ENCODE data around the gene DOCK7. TPM values are rescaled to one million over a fixed set of nuclear protein-coding genes. Genes with fewer than 3 reads are reported as not detected.

The DOCK7 gene
- total and polyA plus RNA-seq, 2 of the 13 experiments (the other 11 are each of a cell fraction or from before 2014, with no cell fraction given): 45.7 to 67.2 TPM

- Histone ChIP-seq H3K9ac (ENCODE audit: insufficient read depth, low read depth, low read length) (no peak overlapping the region), H3K4me3 (replicated peaks in 1 of 3; ENCODE audit: insufficient read depth in 1 of 3, low read depth in 2 of 3, low read length in 3 of 3) (no peak overlapping the region), H3K36me3 (replicated peaks in 1 of 2; ENCODE audit: control insufficient read depth in 1 of 2, insufficient read depth in 2 of 2, low read length in 2 of 2) (no peaks in the 10 kb centered on the region), H3K9me3 (ENCODE audit: low read length) (no peaks in the 10 kb centered on the region), H3K27ac (ENCODE audit: extremely low read length, insufficient read depth, low read length) (peak overlapping the region; percentile 17), H2AFZ (ENCODE audit: low read length) (no peak overlapping the region), H3K4me2 (ENCODE audit: low read depth, low read length) (no peak overlapping the region), H4K20me1 (ENCODE audit: insufficient read depth, low read length) (no peaks in the 10 kb centered on the region), H3K4me1 (ENCODE audit: insufficient read depth, low read length) (peaks cover 77% of the 10 kb centered on the region), H3K79me2 (ENCODE audit: insufficient read depth, low read length) (no peaks in the 10 kb centered on the region), H3K27me3 (ENCODE audit: control insufficient read depth in 1 of 2, insufficient read depth in 2 of 2, low read length in 2 of 2) (no peaks in the 10 kb centered on the region)
- DNase-seq (ENCODE audit: low spot score) (no peak), FAIRE-seq (no peak), ATAC-seq (no peak)
- WGBS (ENCODE audit: low lambda C conversion rate): 99% methylated on average over 5 of the region's 5 CpGs
- intact Hi-C loops (cut with micrococcal nuclease; ENCODE audit: unreplicated experiment) (no loop called here), in situ Hi-C loops (cut with HindIII; ENCODE audit: extremely low pct_ligation_motif_present, low pct_unique_long_range_greater_than_20kb) (no loop called here)
- no TSS peak for BruUV-seq (replicated peaks)
- CTCF ChIA-PET (ENCODE audit: low intra/inter-chr PET ratio, low total read pairs): no interaction called here
- TF ChIP-seq RFX3 (CRISPR knock-in tag; IDR thresholded peaks at IDR 0.05) (peak; percentile 65), RFX1 (IDR thresholded peaks at IDR 0.05) (peak; percentile 69), ZNF776 (CRISPR knock-in tag; IDR thresholded peaks at IDR 0.05) (no peak)
- POLR2A ChIA-PET: interaction anchor here (2.0 kb wide), 1 partner anchor 37 kb away, joined by 6 read pairs; no protein-coding TSS in a partner anchor
These were observed 39.6 kb upstream of the DOCK7 start for GRCh38 chr1:62727656-62728407.

- no peaks in the 10 kb centered on the region for H3K27me3 ChIP-seq (ENCODE audit: control insufficient read depth in 1 of 2, insufficient read depth in 2 of 2, low read length in 2 of 2)
- intact Hi-C loops (cut with micrococcal nuclease; ENCODE audit: unreplicated experiment): no loop called here
- in situ Hi-C loops (cut with HindIII; ENCODE audit: extremely low pct_ligation_motif_present, low pct_unique_long_range_greater_than_20kb): no loop called here
- H4K20me1 ChIP-seq (ENCODE audit: insufficient read depth, low read length): no peaks in the 10 kb centered on the region
- H3K4me2 ChIP-seq (ENCODE audit: low read depth, low read length): no peak overlapping the region
- H3K9me3 ChIP-seq (ENCODE audit: low read length): no peaks in the 10 kb centered on the region
- no TSS peak for BruUV-seq (replicated peaks)
- no peak overlapping the region for H3K9ac ChIP-seq (ENCODE audit: insufficient read depth, low read depth, low read length)
- ChIA-PET POLR2A (no interaction called here), CTCF (ENCODE audit: low intra/inter-chr PET ratio, low total read pairs) (no interaction called here)
- no peak overlapping the region for H3K4me3 ChIP-seq (replicated peaks in 1 of 3; ENCODE audit: insufficient read depth in 1 of 3, low read depth in 2 of 3, low read length in 3 of 3)
- FAIRE-seq (no peak), ATAC-seq (no peak), DNase-seq (ENCODE audit: low spot score) (no peak)
- no peak overlapping the region for H3K27ac ChIP-seq (ENCODE audit: extremely low read length, insufficient read depth, low read length)
- H3K79me2 ChIP-seq (ENCODE audit: insufficient read depth, low read length): no peaks in the 10 kb centered on the region
- H3K4me1 ChIP-seq (ENCODE audit: insufficient read depth, low read length): peaks cover 70% of the 10 kb centered on the region
- WGBS (ENCODE audit: low lambda C conversion rate): 57% methylated on average over 2 of the region's 2 CpGs
- no peaks in the 10 kb centered on the region for H3K36me3 ChIP-seq (replicated peaks in 1 of 2; ENCODE audit: control insufficient read depth in 1 of 2, insufficient read depth in 2 of 2, low read length in 2 of 2)
- no peak for TF ChIP-seq ZMYM4 (CRISPR knock-in tag; IDR thresholded peaks at IDR 0.05)
- TF ChIP-seq RBM22 (optimal IDR thresholded peaks at IDR 0.05; ENCODE audit: low read length): no peak
- TF ChIP-seq ZNF687 (CRISPR knock-in tag; IDR thresholded peaks at IDR 0.05): no peak
- peak; percentile 43; the same call in 1 of the 2 replicates for TF ChIP-seq THRA (CRISPR knock-in tag; IDR thresholded peaks at IDR 0.05; ENCODE audit: borderline replicate concordance)
- TF ChIP-seq ZNF484 (CRISPR knock-in tag; IDR thresholded peaks at IDR 0.05; ENCODE audit: borderline replicate concordance, low read depth): no peak
- TF ChIP-seq YEATS2 (CRISPR knock-in tag; IDR thresholded peaks at IDR 0.05; ENCODE audit: borderline replicate concordance): no peak
- no peak for TF ChIP-seq ZNF737 (CRISPR knock-in tag; IDR thresholded peaks at IDR 0.05; ENCODE audit: borderline replicate concordance)
- TF ChIP-seq ZNF615 (CRISPR knock-in tag; IDR thresholded peaks at IDR 0.05; ENCODE audit: borderline replicate concordance): no peak
- H2AFZ ChIP-seq (ENCODE audit: low read length): no peak overlapping the region
These were observed 37.8 kb upstream of the DOCK7 start for GRCh38 chr1:62726011-62726442.

All from HepG2 (cell line).